Measurements from ENCODE around the gene LRP1B.

- no peak for TF ChIP-seq CTCF (IDR thresholded peaks at IDR 0.05)
- TF ChIP-seq POLR2AphosphoS5 (IDR thresholded peaks at IDR 0.05; ENCODE audit: insufficient read depth in 1 of 2, low read depth in 1 of 2), result no peak
- no peak for TF ChIP-seq POLR2A (IDR thresholded peaks at IDR 0.05)
These were observed 219.2 kb downstream of the LRP1B start for GRCh38 chr2:141911485-141912066.

All from vagina (tissue), 2 donors.